Measurements from ENCODE around the gene VGLL1. TPM values are rescaled to one million over a fixed set of nuclear protein-coding genes. Genes with fewer than 3 reads are reported as not detected.

The VGLL1 gene
- total and polyA plus RNA-seq, 10 of the 15 experiments (the other 5 are each of a cell fraction or from before 2014, with no cell fraction given) = not detected

DNA sequence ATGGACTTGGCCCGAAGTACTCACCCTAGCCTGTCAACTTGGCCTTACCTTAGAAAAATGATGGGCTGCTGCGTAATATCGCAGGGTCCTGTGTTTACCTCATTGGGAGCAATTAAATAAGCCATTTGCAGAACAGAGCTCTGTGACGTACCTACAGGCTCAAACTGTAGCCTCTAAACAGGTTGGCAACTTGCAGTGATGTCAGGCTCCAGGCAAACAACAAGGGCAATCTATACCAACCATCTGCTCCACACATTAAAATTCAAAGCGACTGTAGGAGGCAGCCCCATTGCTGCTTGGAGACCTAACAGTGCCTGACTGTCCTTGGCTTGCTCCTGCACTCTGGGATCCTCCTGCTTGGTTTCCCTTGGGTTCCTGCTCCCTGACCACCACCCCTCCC is 17.2 kb downstream of the VGLL1 start:
- no peaks in the 10 kb centered on the region; a peak in 1 of 4 replicates for H3K27me3 ChIP-seq (replicated peaks in 1 of 2; ENCODE audit: control insufficient read depth in 2 of 2, insufficient read depth in 2 of 2, low read length in 1 of 2)
- FAIRE-seq = no peak
- H3K79me2 ChIP-seq (ENCODE audit: control insufficient read depth, insufficient read depth, low read length) = no peaks in the 10 kb centered on the region
- H3K36me3 ChIP-seq (ENCODE audit: control insufficient read depth in 2 of 2, insufficient read depth in 2 of 2, low read length in 1 of 2) = no peaks in the 10 kb centered on the region
- H3K4me1 ChIP-seq (ENCODE audit: control insufficient read depth, insufficient read depth, low read length) = no peaks in the 10 kb centered on the region
- SMC1A ChIA-PET (ENCODE audit: uncharacterized antibody, unreplicated experiment) = no interaction called here
- WGBS (ENCODE audit: insufficient coverage, insufficient replicate concordance, low lambda C conversion rate, missing lambda C conversion rate) = 54% methylated on average over 5 of the region's 5 CpGs
- H2AFZ ChIP-seq (ENCODE audit: control insufficient read depth, low read depth, low read length) = no peak overlapping the region
- no TSS peak for BruUV-seq (replicated peaks)
- H3K9me3 ChIP-seq (replicated peaks; ENCODE audit: control insufficient read depth, insufficient read depth, low read length) = no peaks in the 10 kb centered on the region
- H3K4me3 ChIP-seq = no peak overlapping the region
- TF ChIP-seq, protein P1, sequence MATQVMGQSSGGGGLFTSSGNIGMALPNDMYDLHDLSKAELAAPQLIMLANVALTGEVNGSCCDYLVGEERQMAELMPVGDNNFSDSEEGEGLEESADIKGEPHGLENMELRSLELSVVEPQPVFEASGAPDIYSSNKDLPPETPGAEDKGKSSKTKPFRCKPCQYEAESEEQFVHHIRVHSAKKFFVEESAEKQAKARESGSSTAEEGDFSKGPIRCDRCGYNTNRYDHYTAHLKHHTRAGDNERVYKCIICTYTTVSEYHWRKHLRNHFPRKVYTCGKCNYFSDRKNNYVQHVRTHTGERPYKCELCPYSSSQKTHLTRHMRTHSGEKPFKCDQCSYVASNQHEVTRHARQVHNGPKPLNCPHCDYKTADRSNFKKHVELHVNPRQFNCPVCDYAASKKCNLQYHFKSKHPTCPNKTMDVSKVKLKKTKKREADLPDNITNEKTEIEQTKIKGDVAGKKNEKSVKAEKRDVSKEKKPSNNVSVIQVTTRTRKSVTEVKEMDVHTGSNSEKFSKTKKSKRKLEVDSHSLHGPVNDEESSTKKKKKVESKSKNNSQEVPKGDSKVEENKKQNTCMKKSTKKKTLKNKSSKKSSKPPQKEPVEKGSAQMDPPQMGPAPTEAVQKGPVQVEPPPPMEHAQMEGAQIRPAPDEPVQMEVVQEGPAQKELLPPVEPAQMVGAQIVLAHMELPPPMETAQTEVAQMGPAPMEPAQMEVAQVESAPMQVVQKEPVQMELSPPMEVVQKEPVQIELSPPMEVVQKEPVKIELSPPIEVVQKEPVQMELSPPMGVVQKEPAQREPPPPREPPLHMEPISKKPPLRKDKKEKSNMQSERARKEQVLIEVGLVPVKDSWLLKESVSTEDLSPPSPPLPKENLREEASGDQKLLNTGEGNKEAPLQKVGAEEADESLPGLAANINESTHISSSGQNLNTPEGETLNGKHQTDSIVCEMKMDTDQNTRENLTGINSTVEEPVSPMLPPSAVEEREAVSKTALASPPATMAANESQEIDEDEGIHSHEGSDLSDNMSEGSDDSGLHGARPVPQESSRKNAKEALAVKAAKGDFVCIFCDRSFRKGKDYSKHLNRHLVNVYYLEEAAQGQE (IDR thresholded peaks at IDR 0.05; ENCODE audit: low read depth, low read length) = no peak
- TF ChIP-seq ZNF207 (IDR thresholded peaks at IDR 0.05; ENCODE audit: borderline replicate concordance) = no peak
- no peak for TF ChIP-seq ZNF274 (IDR thresholded peaks at IDR 0.05; ENCODE audit: insufficient read depth, insufficient read length)
- TF ChIP-seq SMC3 (IDR thresholded peaks at IDR 0.05; ENCODE audit: borderline replicate concordance, low read length) = no peak
- no peak for TF ChIP-seq EZH2 (IDR thresholded peaks at IDR 0.05; ENCODE audit: borderline replicate concordance, control insufficient read depth, low read depth, low read length)
- no peak for TF ChIP-seq NFXL1 (IDR thresholded peaks at IDR 0.05; ENCODE audit: borderline replicate concordance)
- no peak for TF ChIP-seq RUNX3 (IDR thresholded peaks at IDR 0.05; ENCODE audit: low read length)
- TF ChIP-seq CHD2 (IDR thresholded peaks at IDR 0.05; ENCODE audit: borderline replicate concordance, low read depth, low read length) = no peak
- TF ChIP-seq RFX5 (IDR thresholded peaks at IDR 0.05; ENCODE audit: low read depth, low read length) = no peak
- no peak for TF ChIP-seq ASH2L (IDR thresholded peaks at IDR 0.05; ENCODE audit: borderline replicate concordance, low read depth)
- TF ChIP-seq NBN (IDR thresholded peaks at IDR 0.05) = no peak
- no peak for TF ChIP-seq ZZZ3 (IDR thresholded peaks at IDR 0.05; ENCODE audit: control insufficient read depth, insufficient read length, low read depth)
- no peak for TF ChIP-seq POLR2AphosphoS2 (IDR thresholded peaks at IDR 0.05; ENCODE audit: low read depth, low read length)
- TF ChIP-seq, protein P2, sequence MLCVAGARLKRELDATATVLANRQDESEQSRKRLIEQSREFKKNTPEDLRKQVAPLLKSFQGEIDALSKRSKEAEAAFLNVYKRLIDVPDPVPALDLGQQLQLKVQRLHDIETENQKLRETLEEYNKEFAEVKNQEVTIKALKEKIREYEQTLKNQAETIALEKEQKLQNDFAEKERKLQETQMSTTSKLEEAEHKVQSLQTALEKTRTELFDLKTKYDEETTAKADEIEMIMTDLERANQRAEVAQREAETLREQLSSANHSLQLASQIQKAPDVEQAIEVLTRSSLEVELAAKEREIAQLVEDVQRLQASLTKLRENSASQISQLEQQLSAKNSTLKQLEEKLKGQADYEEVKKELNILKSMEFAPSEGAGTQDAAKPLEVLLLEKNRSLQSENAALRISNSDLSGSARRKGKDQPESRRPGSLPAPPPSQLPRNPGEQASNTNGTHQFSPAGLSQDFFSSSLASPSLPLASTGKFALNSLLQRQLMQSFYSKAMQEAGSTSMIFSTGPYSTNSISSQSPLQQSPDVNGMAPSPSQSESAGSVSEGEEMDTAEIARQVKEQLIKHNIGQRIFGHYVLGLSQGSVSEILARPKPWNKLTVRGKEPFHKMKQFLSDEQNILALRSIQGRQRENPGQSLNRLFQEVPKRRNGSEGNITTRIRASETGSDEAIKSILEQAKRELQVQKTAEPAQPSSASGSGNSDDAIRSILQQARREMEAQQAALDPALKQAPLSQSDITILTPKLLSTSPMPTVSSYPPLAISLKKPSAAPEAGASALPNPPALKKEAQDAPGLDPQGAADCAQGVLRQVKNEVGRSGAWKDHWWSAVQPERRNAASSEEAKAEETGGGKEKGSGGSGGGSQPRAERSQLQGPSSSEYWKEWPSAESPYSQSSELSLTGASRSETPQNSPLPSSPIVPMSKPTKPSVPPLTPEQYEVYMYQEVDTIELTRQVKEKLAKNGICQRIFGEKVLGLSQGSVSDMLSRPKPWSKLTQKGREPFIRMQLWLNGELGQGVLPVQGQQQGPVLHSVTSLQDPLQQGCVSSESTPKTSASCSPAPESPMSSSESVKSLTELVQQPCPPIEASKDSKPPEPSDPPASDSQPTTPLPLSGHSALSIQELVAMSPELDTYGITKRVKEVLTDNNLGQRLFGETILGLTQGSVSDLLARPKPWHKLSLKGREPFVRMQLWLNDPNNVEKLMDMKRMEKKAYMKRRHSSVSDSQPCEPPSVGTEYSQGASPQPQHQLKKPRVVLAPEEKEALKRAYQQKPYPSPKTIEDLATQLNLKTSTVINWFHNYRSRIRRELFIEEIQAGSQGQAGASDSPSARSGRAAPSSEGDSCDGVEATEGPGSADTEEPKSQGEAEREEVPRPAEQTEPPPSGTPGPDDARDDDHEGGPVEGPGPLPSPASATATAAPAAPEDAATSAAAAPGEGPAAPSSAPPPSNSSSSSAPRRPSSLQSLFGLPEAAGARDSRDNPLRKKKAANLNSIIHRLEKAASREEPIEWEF (IDR thresholded peaks at IDR 0.05; ENCODE audit: insufficient replicate concordance, low read depth, low read length) = no peak
- no peak for TF ChIP-seq KDM1A (IDR thresholded peaks at IDR 0.05; ENCODE audit: borderline replicate concordance)
- TF ChIP-seq, protein P3, sequence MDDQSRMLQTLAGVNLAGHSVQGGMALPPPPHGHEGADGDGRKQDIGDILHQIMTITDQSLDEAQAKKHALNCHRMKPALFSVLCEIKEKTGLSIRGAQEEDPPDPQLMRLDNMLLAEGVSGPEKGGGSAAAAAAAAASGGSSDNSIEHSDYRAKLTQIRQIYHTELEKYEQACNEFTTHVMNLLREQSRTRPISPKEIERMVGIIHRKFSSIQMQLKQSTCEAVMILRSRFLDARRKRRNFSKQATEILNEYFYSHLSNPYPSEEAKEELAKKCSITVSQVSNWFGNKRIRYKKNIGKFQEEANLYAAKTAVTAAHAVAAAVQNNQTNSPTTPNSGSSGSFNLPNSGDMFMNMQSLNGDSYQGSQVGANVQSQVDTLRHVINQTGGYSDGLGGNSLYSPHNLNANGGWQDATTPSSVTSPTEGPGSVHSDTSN (IDR thresholded peaks at IDR 0.05; ENCODE audit: insufficient replicate concordance, low read depth, low read length) = no peak
- no peak for TF ChIP-seq PAX8 (IDR thresholded peaks at IDR 0.05)
- H3K4me2 ChIP-seq (ENCODE audit: control insufficient read depth, insufficient read depth) = no peak overlapping the region
- no peak for DNase-seq (ENCODE audit: low read depth, low spot score)
- RAD21 ChIA-PET (ENCODE audit: unreplicated experiment) = no interaction called here
- POLR2A ChIA-PET = no interaction called here
- no peak for ATAC-seq
- no peak overlapping the region for H3K27ac ChIP-seq (ENCODE audit: control insufficient read depth, insufficient read depth)
- CTCF ChIA-PET = no interaction called here
- H4K20me1 ChIP-seq (ENCODE audit: control insufficient read depth, insufficient read depth) = no peaks in the 10 kb centered on the region
- intact Hi-C loops (cut with micrococcal nuclease; ENCODE audit: unreplicated experiment) = no loop called here
- in situ Hi-C loops (cut with MboI) = no loop called here
- H3K9ac ChIP-seq (ENCODE audit: control insufficient read depth, insufficient read depth, low read length) = no peak overlapping the region

All from GM12878 (cell line).